ENCODE results near the gene FGD6. TPM values are rescaled to one million over a fixed set of nuclear protein-coding genes. Genes with fewer than 3 reads are reported as not detected.

Gene FGD6
- polyA plus RNA-seq, 1 donor (not counting 4 experiments of a cell fraction or from before 2014, with no cell fraction given): 54.2 TPM

- DNase-seq (ENCODE audit: low read depth, low spot score) (no peak), FAIRE-seq (no peak)
- dilution Hi-C loops (cut with MboI; ENCODE audit: extremely low pct_ligation_motif_present, low sequenced_read_pairs): no loop called here
- H3K79me2 ChIP-seq (ENCODE audit: control insufficient read depth, insufficient read depth, low read length): peaks cover 88% of the 10 kb centered on the region
- no peak for TF ChIP-seq EZH2 (IDR thresholded peaks at IDR 0.05; ENCODE audit: low read length)
- TF ChIP-seq CTCF (optimal IDR thresholded peaks at IDR 0.05 in 1 of 3, IDR thresholded peaks at IDR 0.05 in 1 of 3, conservative IDR thresholded peaks at IDR 0.05 in 1 of 3; ENCODE audit: extremely low read depth in 1 of 3, insufficient read depth in 2 of 3, low read length in 3 of 3): no peak
- no peaks in the 10 kb centered on the region for H3K9me1 ChIP-seq (ENCODE audit: control insufficient read depth, extremely low read depth, insufficient read depth, low read length)
- H3K27me3 ChIP-seq (ENCODE audit: control insufficient read depth, extremely low read depth, insufficient read depth, low read length): no peaks in the 10 kb centered on the region
- no peak overlapping the region for H3K4me2 ChIP-seq (ENCODE audit: control insufficient read depth, extremely low read depth, insufficient read depth, low read depth, low read length)
- H3K27ac ChIP-seq (ENCODE audit: control insufficient read depth, insufficient read depth, low read length): no peak overlapping the region
- H2AFZ ChIP-seq (ENCODE audit: control insufficient read depth, low read length): no peak overlapping the region
- H4K20me1 ChIP-seq (ENCODE audit: control insufficient read depth, extremely low read depth, insufficient read depth, low read length): no peaks in the 10 kb centered on the region
- H3K4me1 ChIP-seq (ENCODE audit: control insufficient read depth, extremely low read depth, insufficient read depth, low read length): no peaks in the 10 kb centered on the region
- H3K9ac ChIP-seq (ENCODE audit: control insufficient read depth, extremely low read depth, insufficient read depth, low read length): no peak overlapping the region
- peaks cover 6 to 12% of the 10 kb centered on the region in 2 experiments for H3K36me3 ChIP-seq (ENCODE audit: control insufficient read depth in 2 of 2, extremely low read depth in 1 of 2, insufficient read depth in 2 of 2, low read length in 2 of 2)
- H3K4me3 ChIP-seq (ENCODE audit: control insufficient read depth in 2 of 3, extremely low read depth in 1 of 3, insufficient read depth in 2 of 3, low read depth in 1 of 3, low read length in 3 of 3): no peak overlapping the region
- H3K9me3 ChIP-seq (ENCODE audit: control insufficient read depth, low read depth, low read length): no peaks in the 10 kb centered on the region
These were observed 25.0 kb downstream of the FGD6 start for GRCh38 chr12:95192271-95192670.

- H3K79me2 ChIP-seq (ENCODE audit: control insufficient read depth, insufficient read depth, low read length): peaks cover 85% of the 10 kb centered on the region
- no peaks in the 10 kb centered on the region for H3K4me1 ChIP-seq (ENCODE audit: control insufficient read depth, extremely low read depth, insufficient read depth, low read length)
- no peak overlapping the region for H3K27ac ChIP-seq (ENCODE audit: control insufficient read depth, insufficient read depth, low read length)
- H3K4me3 ChIP-seq (ENCODE audit: control insufficient read depth in 2 of 3, extremely low read depth in 1 of 3, insufficient read depth in 2 of 3, low read depth in 1 of 3, low read length in 3 of 3): no peak overlapping the region
- TF ChIP-seq EZH2 (IDR thresholded peaks at IDR 0.05; ENCODE audit: low read length) (no peak), CTCF (optimal IDR thresholded peaks at IDR 0.05 in 1 of 3, IDR thresholded peaks at IDR 0.05 in 1 of 3, conservative IDR thresholded peaks at IDR 0.05 in 1 of 3; ENCODE audit: extremely low read depth in 1 of 3, insufficient read depth in 2 of 3, low read length in 3 of 3) (no peak)
- no peaks in the 10 kb centered on the region for H3K9me3 ChIP-seq (ENCODE audit: control insufficient read depth, low read depth, low read length)
- H3K27me3 ChIP-seq (ENCODE audit: control insufficient read depth, extremely low read depth, insufficient read depth, low read length): no peaks in the 10 kb centered on the region
- DNase-seq (ENCODE audit: low read depth, low spot score) (no peak), FAIRE-seq (peak; percentile 46)
- H3K9ac ChIP-seq (ENCODE audit: control insufficient read depth, extremely low read depth, insufficient read depth, low read length): no peak overlapping the region
- H2AFZ ChIP-seq (ENCODE audit: control insufficient read depth, low read length): no peak overlapping the region
- peaks cover 6 to 10% of the 10 kb centered on the region in 2 experiments for H3K36me3 ChIP-seq (ENCODE audit: control insufficient read depth in 2 of 2, extremely low read depth in 1 of 2, insufficient read depth in 2 of 2, low read length in 2 of 2)
- no peaks in the 10 kb centered on the region for H4K20me1 ChIP-seq (ENCODE audit: control insufficient read depth, extremely low read depth, insufficient read depth, low read length)
- dilution Hi-C loops (cut with MboI; ENCODE audit: extremely low pct_ligation_motif_present, low sequenced_read_pairs): no loop called here
- H3K9me1 ChIP-seq (ENCODE audit: control insufficient read depth, extremely low read depth, insufficient read depth, low read length): no peaks in the 10 kb centered on the region
- no peak overlapping the region for H3K4me2 ChIP-seq (ENCODE audit: control insufficient read depth, extremely low read depth, insufficient read depth, low read depth, low read length)
These were observed 26.1 kb downstream of the FGD6 start for GRCh38 chr12:95191060-95191696.

Data from keratinocyte (primary cell).